HT-29 (cell line): ENCODE results near the gene CCDC159. TPM values are rescaled to one million over a fixed set of nuclear protein-coding genes. Genes with fewer than 3 reads are reported as not detected.
"Not testable (repeated sequence)": the region's sequence is repeated elsewhere in the genome, so short reads cannot be mapped to it uniquely, and the experiment has no call there.

Source experiments
- DNase-seq: peaks from one replicate; pipeline ENCODE4 v3.0.0-alpha.2; 2015; ENCODE audit warnings: low spot score
- total RNA-seq: library from RNA; depleted of rRNA; stranded (reverse); fragments of >200 nt; shearing (Covaris generic); gene quantifications from 2 replicates; pipeline ENCODE4 v1.2.3, GENCODE V29; 2014; rRNA removed

Gene CCDC159
- 3.5 and 9.2 TPM in 2 replicates for total RNA-seq

- DNase-seq: peak; percentile 96
Observed at GRCh38 chr19:11346104-11346940, at the start of gene CCDC159, which contains the start of gene TMEM205. Gene CCDC159 (plus strand): TSS chr19:11346519. CDS start chr19:11346607, 88 bp downstream. Gene TMEM205 (minus strand): TSS chr19:11346268. CDS start chr19:11345619, 649 bp downstream.

DNA sequence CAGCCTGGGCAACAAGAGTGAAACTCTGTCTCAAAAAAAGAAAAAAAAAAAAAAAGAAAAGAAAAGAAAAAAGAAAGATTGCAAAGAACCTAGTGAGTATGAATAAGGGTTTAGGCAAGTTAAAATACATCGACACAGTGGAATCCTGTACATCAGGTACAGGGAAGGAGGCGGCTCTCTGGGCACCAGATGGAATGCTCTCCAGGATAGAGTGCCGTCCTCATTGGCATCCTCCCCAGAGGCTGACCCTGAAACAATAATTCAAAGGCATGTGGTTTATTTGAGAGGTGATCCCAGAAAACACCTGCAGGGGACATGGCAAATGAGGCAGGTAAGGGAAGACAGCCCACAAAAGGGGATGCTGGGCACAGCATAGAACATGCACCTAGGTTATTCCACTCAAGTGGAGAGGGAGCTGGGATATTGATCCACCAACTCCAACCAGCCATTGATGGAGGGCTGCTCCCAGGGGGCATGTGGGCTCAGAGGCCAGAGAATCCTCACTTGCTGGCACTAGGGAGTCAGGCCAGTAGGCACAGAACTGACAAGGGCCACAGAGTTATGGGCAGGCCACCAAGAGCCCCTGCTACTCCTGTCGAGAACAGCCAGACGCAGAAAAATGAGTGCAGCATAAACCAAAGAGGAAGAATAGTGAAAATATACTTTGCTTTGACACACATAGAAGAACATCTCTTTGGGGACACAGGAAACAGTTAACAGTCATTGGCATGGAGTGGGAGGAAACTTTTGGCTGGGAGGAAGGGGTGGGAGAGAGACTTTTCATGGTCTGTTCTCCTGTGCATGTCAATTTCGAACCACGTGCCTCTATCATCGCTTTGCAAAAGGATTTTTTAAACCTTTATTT is 46.1 kb upstream of the CCDC159 start:
- no peak for DNase-seq

DNA sequence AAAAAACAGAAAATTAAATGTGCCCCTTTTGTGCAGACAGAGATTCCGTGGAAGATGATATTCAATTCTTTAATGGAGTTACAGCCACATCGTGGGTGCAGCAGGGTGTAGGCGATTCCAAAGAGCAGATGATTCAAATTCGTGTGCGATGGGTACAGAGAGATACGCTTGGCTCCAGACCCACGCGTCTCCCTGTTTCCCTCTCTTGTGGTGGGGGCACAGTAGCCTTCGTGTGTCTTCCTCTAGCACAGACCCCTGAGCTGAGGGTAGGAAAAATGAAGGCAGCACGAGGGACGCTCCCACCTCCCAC is 45.6 kb upstream of the CCDC159 start:
- no peak for DNase-seq

DNA sequence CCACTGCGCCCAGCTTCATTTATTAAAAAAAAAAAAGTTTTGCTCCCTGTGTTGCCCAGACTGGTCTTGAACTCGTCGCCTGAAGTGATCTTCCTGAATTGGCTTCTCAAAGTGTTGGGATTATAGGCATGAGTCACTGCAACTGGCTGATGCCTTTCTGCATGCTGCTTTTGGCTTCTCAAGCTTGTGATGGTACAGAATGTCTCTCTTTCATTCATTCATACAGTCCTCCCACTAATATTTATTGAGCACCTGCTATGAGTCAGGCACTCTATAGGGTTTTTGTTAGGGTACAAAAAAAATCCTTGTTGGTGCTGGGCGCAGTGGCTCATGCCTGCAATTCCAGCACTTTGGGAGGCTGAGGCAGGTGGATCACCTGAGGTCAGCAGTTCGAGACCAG is 41.4 kb upstream of the CCDC159 start:
- DNase-seq: no peak

DNA sequence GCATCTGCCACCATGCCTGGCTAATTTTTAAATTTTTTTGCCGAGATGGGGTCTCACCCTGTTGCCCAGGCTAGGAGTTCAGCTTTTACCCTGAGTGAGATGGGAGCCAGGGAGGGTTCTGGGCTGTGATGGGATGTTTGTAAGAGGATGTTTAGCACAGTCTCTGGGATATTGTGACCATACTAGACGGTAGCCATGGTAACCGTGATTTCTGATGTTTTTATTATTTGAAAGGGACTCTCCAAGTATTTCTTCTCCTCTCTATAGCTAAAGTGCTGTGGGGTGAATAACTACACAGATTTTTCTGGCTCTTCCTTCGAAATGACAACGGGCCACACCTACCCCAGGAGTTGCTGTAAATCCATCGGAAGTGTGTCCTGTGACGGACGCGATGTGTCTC is 40.0 kb upstream of the CCDC159 start:
- no peak for DNase-seq

DNA sequence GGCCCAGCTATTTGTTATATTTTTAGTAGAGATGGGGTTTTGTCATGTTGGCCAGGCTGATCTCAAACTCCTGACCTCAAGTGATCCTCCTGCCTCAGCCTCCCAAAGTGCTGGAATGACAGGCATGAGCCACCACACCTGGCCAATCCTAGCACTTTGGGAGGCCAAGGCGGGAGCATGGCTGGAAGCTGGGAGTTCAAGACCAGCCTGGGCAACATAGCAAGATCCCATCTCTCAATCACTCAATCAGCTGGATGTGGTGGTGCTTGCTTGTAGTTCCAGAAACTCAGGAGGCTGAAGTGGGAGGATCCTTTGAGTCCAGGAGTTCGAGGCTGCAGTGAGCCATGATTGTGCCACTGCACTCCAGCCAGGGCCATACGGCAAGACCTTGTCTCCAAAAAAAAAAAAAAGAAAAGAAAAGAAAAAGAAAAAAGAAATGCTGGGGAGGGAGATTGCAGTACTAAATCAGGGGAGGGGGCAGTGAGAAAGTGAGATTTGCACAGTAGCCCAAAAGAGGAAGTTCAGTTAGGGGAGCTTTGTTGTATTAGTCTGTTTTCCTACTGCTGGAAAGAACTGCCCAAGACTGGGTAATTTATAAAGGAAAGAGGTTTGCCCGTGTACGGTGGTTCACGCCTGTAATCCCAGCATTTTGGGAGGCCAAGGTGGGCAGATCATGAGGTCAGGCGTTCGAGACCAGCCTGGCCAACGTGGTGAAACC is 25.9 kb upstream of the CCDC159 start:
- not testable (repeated sequence) for DNase-seq

GRCh38 chr19:11321191-11322126 is 24.9 kb upstream of the CCDC159 start:
- DNase-seq: no peak

- no peak for DNase-seq
Observed at GRCh38 chr19:11322269-11323024, 23.9 kb upstream of the CCDC159 start.

DNA sequence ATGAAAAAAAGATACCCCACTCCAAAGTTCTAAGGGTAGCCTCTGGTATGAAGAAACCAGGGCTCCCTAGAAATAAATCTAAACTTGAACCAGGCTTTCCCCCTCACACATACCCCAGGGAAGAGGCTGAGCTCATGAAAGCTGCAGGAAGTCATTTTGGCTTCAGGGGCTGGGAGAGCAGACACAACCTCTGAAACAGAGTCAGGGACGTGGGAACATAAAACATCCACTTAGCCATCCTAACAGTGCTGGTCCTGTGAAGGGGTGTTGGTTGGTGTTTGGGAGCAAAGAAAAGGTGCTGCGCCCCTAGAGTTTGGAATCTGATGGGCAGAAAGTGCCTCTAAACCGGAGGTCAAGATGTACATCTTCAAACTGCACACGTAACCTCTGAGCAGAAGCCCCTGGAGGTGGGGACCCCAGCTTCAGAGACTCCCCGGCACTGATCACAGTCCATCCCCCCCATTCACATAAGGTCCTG is 22.7 kb upstream of the CCDC159 start:
- no peak for DNase-seq

GRCh38 chr19:11324079-11324661 is 22.1 kb upstream of the CCDC159 start:
- peak; percentile 65 for DNase-seq

- DNase-seq: no peak
Observed at GRCh38 chr19:11324748-11325389, 21.4 kb upstream of the CCDC159 start.

- no peak for DNase-seq
Observed at GRCh38 chr19:11325544-11325943, 20.8 kb upstream of the CCDC159 start.

GRCh38 chr19:11330127-11330526 is 16.2 kb upstream of the CCDC159 start:
- no peak for DNase-seq

DNA sequence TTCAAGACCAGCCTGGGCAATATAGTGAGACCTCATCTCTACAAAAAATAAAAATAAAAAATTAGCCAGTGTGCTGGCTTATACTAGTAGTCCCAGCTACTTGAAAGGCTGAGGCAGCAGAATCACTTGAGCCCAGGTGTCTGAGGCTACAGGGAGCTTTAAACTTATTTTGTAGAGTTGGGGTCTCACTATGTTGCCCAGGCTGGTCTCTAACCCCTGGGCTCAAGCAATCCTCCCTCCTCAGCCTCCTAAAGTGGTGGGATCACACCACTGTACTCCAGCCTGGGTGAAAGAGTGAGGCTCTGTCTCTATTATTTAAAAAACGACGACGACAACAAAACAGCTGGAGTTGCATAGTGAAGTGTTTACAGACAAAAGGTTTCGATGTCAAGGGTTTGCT is 14.8 kb upstream of the CCDC159 start:
- DNase-seq: no peak

DNA sequence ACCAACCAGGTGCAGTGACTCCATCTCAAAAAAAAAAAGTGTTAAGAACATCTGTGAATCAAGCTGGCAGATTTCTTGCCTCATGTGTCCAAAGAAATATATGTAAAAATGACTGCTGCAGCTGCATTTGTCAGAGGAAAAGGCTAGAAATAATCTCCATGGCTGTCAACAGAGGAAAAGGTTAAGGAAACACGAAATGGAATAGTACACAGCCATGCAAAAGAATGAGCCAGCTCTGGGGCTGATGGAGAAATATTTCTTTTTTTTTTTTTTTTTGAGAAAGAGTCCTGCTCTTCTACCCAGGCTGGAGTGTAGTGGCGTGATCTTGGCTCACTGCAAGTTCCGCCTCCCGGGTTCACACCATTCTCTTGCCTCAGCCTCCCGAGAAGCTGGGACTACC is 13.5 kb upstream of the CCDC159 start:
- no peak for DNase-seq

DNA sequence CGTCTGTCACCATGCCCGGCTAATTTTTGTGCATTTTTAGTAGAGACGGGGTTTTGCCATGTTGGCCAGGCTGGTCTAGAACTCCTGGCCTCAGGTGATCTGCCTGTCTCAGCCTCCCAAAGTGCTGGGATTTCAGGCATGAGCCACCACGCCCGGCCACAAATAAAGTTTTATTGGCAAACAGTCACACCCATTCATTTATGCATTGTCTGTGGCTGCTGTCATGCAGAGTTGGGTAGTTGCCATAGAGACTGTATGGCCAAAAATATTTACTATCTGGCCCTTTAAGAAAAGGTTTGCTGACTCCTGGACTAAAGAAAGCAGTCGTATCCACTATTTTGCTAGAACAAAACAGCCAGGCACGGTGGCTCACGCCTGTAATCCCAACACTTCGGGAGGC is 12.5 kb upstream of the CCDC159 start:
- DNase-seq: peak; percentile 15

DNA sequence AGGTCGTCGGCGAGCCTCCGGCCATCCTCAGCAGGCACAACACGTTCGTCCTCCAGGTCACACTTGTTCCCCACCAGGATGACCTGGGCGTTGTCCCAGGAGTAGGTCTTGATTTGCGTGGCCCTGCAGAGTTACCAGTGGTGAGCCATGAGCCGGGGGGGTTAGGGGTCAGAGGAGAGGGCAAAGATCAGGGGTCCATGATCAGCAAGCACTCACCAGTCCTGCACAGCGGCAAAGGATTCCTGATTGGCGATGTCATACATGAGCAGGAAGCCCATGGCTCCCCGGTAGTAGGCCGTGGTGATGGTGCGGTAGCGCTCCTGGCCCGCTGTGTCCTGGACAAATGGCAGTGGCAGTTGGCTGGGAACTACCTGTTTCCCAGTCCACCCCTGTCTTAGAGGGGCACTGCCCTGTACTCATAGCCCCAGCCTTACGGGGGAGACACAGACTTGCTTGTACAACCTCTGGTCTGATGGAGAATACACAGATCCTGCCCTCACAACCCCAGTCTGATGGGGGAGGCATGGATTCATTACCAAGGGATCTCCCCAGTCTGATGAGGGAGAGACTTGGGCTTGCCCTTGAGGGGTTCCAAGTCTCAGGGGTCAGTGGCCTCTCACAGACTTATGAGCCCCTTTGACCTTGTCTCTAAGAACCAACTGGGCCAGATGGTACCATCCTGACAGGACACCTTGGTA is 10.7 kb upstream of the CCDC159 start:
- DNase-seq: no peak

GRCh38 chr19:11337080-11337479 is 9.2 kb upstream of the CCDC159 start:
- DNase-seq: no peak
